AG08396 (cell line): ENCODE measurements around the gene CCDC57.
"Not testable (repeated sequence)": the region's sequence is repeated elsewhere in the genome, so short reads cannot be mapped to it uniquely, and the experiment has no call there.

Source experiments
- DNase-seq: peaks from one replicate; pipeline ENCODE4 v3.0.0; 2012; ENCODE audit warnings: low spot score, mixed read lengths

The CCDC57 gene

GRCh38 chr17:82225368-82226029, 12.9 kb upstream of the CCDC57 start:
- DNase-seq = no peak

GRCh38 chr17:82224666-82225065, 12.0 kb upstream of the CCDC57 start:
- no peak for DNase-seq

- no peak for DNase-seq
Measured at GRCh38 chr17:82223517-82223916, 10.9 kb upstream of the CCDC57 start.

- DNase-seq = no peak
Measured at GRCh38 chr17:82222816-82223215, 10.2 kb upstream of the CCDC57 start.

- DNase-seq = no peak
Measured at GRCh38 chr17:82221341-82221902, 8.8 kb upstream of the CCDC57 start.

- DNase-seq = no peak
Measured at GRCh38 chr17:82219753-82220709, 7.4 kb upstream of the CCDC57 start.

GRCh38 chr17:82219083-82219482, 6.4 kb upstream of the CCDC57 start:
- no peak for DNase-seq

- no peak for DNase-seq
Measured at GRCh38 chr17:82218349-82219075, 5.9 kb upstream of the CCDC57 start.

GRCh38 chr17:82217530-82218204, 5.0 kb upstream of the CCDC57 start:
- DNase-seq = peak; percentile 89

GRCh38 chr17:82217120-82217529, 4.5 kb upstream of the CCDC57 start:
- DNase-seq = peak; percentile 30

- peak; percentile 79 for DNase-seq
Measured at GRCh38 chr17:82216301-82217119, 3.9 kb upstream of the CCDC57 start.

- no peak for DNase-seq
Measured at GRCh38 chr17:82215972-82216300, 3.3 kb upstream of the CCDC57 start.

GRCh38 chr17:82215095-82215971, 2.7 kb upstream of the CCDC57 start:
- DNase-seq = peak; percentile 80

GRCh38 chr17:82214012-82214628, 1.5 kb upstream of the CCDC57 start:
- DNase-seq = no peak

GRCh38 chr17:82213251-82214011, 789 bp upstream of the CCDC57 start:
- DNase-seq = peak; percentile 91

GRCh38 chr17:82210655-82211054, 2.0 kb downstream of the CCDC57 start:
- DNase-seq = not testable (repeated sequence)

GRCh38 chr17:82205720-82206508, 6.7 kb downstream of the CCDC57 start:
- DNase-seq = peak; percentile 88
